ENCODE results near the gene XXYLT1. TPM values are rescaled to one million over a fixed set of nuclear protein-coding genes. Genes with fewer than 3 reads are reported as not detected.
"Not testable (repeated sequence)": the region's sequence is repeated elsewhere in the genome, so short reads cannot be mapped to it uniquely, and the experiment has no call there.

Gene XXYLT1
- total RNA-seq, 1 experiment from 2014 or later = 23.4 TPM

DNA sequence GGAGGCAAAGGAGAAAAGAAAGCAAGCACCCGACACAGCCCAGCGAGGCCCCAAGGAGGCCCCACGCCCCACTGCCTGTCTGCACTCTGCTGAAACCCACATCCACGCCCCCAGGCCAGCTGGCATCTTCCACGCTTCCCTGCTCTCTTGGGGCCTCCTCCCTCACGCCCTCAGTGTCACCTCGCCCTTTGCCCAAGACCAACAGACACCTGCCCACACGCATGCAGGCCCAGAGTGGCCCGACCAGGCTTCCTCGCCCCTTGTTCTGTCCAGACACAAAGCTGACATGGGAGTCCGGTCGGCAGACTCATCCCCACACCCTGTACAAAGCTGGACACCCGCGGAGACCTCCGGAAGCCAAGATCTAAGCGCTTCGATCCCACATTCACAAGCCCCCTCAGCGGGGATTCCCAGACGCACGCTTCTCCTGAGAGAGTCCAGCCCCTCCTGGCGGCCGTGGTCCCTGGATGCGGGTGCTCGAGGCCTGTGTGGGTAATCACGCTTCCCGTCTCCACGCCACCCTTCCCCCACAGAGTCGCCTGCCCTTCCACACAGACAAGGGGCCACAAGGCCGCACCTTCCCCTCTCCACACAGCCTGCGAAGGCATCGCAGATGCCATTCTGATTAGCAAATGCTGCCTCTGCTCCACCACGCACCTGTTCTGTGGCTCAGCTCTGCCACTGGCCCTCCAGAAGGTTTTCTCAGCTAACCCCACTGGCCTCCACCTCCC is 176.6 kb downstream of the XXYLT1 start:
- Mint-ChIP-seq H3K4me1 (peaks cover 11% of the 10 kb centered on the region), H3K27me3 (ENCODE audit: low read depth) (no peaks in the 10 kb centered on the region), H3K4me3 (no peak overlapping the region), H3K36me3 (no peaks in the 10 kb centered on the region), H3K27ac (peak overlapping the region; percentile 76), H3K9me3 (no peaks in the 10 kb centered on the region)
- ChIA-PET CTCF (no interaction called here), POLR2A (interaction anchor here (0.6 kb wide), 1 partner anchor 14 kb away, joined by 3 read pairs; no protein-coding TSS in a partner anchor)
- TF ChIP-seq, protein P1, sequence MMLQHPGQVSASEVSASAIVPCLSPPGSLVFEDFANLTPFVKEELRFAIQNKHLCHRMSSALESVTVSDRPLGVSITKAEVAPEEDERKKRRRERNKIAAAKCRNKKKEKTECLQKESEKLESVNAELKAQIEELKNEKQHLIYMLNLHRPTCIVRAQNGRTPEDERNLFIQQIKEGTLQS (CRISPR knock-in tag; conservative IDR thresholded peaks at IDR 0.05) = no peak
- DNase-seq (ENCODE audit: low spot score) (no peak), ATAC-seq (peak; percentile 36)

- CTCF ChIA-PET = no interaction called here
- Mint-ChIP-seq H3K9me3 (no peaks in the 10 kb centered on the region), H3K27me3 (ENCODE audit: low read depth) (no peaks in the 10 kb centered on the region), H3K4me3 (no peak overlapping the region), H3K27ac (no peak overlapping the region), H3K36me3 (no peaks in the 10 kb centered on the region), H3K4me1 (peaks cover 11% of the 10 kb centered on the region)
- DNase-seq (ENCODE audit: low spot score) (no peak), ATAC-seq (no peak)
- TF ChIP-seq CREB1 (CRISPR knock-in tag; IDR thresholded peaks at IDR 0.05) = no peak
- no peak for TF ChIP-seq ATF1 (CRISPR knock-in tag; IDR thresholded peaks at IDR 0.05)
- no peak for TF ChIP-seq GTF2I (CRISPR knock-in tag; conservative IDR thresholded peaks at IDR 0.05)
- TF ChIP-seq ZNF671 (CRISPR knock-in tag; IDR thresholded peaks at IDR 0.05) = no peak
- TF ChIP-seq, protein P1 (CRISPR knock-in tag; conservative IDR thresholded peaks at IDR 0.05) = no peak
- no peak for TF ChIP-seq NR2C2 (CRISPR knock-in tag; IDR thresholded peaks at IDR 0.05)
- TF ChIP-seq, protein P2, sequence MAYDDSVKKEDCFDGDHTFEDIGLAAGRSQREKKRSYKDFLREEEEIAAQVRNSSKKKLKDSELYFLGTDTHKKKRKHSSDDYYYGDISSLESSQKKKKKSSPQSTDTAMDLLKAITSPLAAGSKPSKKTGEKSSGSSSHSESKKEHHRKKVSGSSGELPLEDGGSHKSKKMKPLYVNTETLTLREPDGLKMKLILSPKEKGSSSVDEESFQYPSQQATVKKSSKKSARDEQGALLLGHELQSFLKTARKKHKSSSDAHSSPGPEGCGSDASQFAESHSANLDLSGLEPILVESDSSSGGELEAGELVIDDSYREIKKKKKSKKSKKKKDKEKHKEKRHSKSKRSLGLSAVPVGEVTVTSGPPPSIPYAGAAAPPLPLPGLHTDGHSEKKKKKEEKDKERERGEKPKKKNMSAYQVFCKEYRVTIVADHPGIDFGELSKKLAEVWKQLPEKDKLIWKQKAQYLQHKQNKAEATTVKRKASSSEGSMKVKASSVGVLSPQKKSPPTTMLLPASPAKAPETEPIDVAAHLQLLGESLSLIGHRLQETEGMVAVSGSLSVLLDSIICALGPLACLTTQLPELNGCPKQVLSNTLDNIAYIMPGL (CRISPR knock-in tag; IDR thresholded peaks at IDR 0.05) = no peak
- TF ChIP-seq, protein P3, sequence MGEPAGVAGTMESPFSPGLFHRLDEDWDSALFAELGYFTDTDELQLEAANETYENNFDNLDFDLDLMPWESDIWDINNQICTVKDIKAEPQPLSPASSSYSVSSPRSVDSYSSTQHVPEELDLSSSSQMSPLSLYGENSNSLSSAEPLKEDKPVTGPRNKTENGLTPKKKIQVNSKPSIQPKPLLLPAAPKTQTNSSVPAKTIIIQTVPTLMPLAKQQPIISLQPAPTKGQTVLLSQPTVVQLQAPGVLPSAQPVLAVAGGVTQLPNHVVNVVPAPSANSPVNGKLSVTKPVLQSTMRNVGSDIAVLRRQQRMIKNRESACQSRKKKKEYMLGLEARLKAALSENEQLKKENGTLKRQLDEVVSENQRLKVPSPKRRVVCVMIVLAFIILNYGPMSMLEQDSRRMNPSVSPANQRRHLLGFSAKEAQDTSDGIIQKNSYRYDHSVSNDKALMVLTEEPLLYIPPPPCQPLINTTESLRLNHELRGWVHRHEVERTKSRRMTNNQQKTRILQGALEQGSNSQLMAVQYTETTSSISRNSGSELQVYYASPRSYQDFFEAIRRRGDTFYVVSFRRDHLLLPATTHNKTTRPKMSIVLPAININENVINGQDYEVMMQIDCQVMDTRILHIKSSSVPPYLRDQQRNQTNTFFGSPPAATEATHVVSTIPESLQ (CRISPR knock-in tag; IDR thresholded peaks at IDR 0.05) = no peak
- TF ChIP-seq FOXJ3 (CRISPR knock-in tag; IDR thresholded peaks at IDR 0.05; ENCODE audit: borderline replicate concordance) = no peak
- TF ChIP-seq TEAD1 (CRISPR knock-in tag; IDR thresholded peaks at IDR 0.05) = no peak
- no peak for TF ChIP-seq ELF4 (CRISPR knock-in tag; IDR thresholded peaks at IDR 0.05; ENCODE audit: low read depth)
- no peak for TF ChIP-seq SOX15 (CRISPR knock-in tag; IDR thresholded peaks at IDR 0.05)
- no peak for TF ChIP-seq NFE2L1 (CRISPR knock-in tag; IDR thresholded peaks at IDR 0.05)
- no peak for TF ChIP-seq NFATC4 (CRISPR knock-in tag; IDR thresholded peaks at IDR 0.05)
- no peak for TF ChIP-seq CTCF (IDR thresholded peaks at IDR 0.05)
- POLR2A ChIA-PET = no interaction called here
Measured at GRCh38 chr3:195093731-195094130, 177.2 kb downstream of the XXYLT1 start.

- ChIA-PET CTCF (interaction anchor here (1.4 to 2.3 kb wide), 2 partner anchors 19 to 400 kb away, joined by 6 to 9 read pairs; no protein-coding TSS in a partner anchor), POLR2A (interaction anchor here (1.4 kb wide), 1 partner anchor 24 kb away, joined by 4 read pairs; no protein-coding TSS in a partner anchor)
- not testable (repeated sequence) for H3K36me3 Mint-ChIP-seq; H3K9me3 Mint-ChIP-seq; DNase-seq (ENCODE audit: low spot score); H3K27me3 Mint-ChIP-seq (ENCODE audit: low read depth)
- Mint-ChIP-seq H3K27ac (peak overlapping the region; percentile 96), H3K4me3 (peak overlapping the region; percentile 84), H3K4me1 (peaks cover 21% of the 10 kb centered on the region)
- ATAC-seq = peak; percentile 17; the same call in 1 of the 2 replicates
Measured at GRCh38 chr3:195087840-195088601, 182.9 kb downstream of the XXYLT1 start.

All from WTC11 (cell line).